Left lung (tissue), 10 donors: Measurements from ENCODE around the gene USP6NL. TPM values are rescaled to one million over a fixed set of nuclear protein-coding genes. Genes with fewer than 3 reads are reported as not detected.

Experiments
- ATAC-seq: fragments of 200-7000 bp; cut with Tn5 transposase; one replicate; pipeline ENCODE4 v1.9.1; 2020; ENCODE audit warnings: moderate library complexity
- DNase-seq, 4 donors: peaks; one replicate each; pipeline ENCODE4 v3.0.0-alpha.2; 2013 to 2020
- H3K27ac ChIP-seq, 2 donors: fragments of 200-600 bp; sonication (generic) in 1 of 2; one replicate each; pipeline versions ENCODE4 v1.5.0 to v1.8.0; 2020 to 2021
- H3K27me3 ChIP-seq, 2 donors: fragments of 200-600 bp; sonication (generic) in 1 of 2; one replicate each; pipeline versions ENCODE4 v1.5.0 to v1.8.0; 2020 to 2021
- H3K36me3 ChIP-seq, 2 donors: fragments of 200-600 bp; sonication (generic) in 1 of 2; one replicate each; pipeline versions ENCODE4 v1.5.0 to v1.8.0; 2020 to 2021
- H3K4me1 ChIP-seq, 2 donors: fragments of 200-600 bp; one replicate each; pipeline ENCODE4 v1.8.0; 2021
- H3K4me3 ChIP-seq, 2 donors: fragments of 200-600 bp; sonication (generic) in 1 of 2; one replicate each; pipeline versions ENCODE4 v1.5.0 to v1.8.0; 2020 to 2021; ENCODE audit warnings: mild to moderate bottlenecking in 1 of 2
- H3K9me3 ChIP-seq, 2 donors: fragments of 200-600 bp; sonication (generic) in 1 of 2; one replicate each; pipeline versions ENCODE4 v1.5.0 to v1.8.0; 2020 to 2021
- intact Hi-C, 2 donors: fragments of 100-400 bp; cut with DNase I; formaldehyde crosslinking; loops; one replicate each; pipeline versions ENCODE4 v1.11.2 to v1.14.2; 2022
- polyA plus RNA-seq, 6 donors: library from polyadenylated mRNA; unstranded; fragments of 120-200 nt; gene quantifications; one replicate each; pipeline ENCODE4 v1.2.1, GENCODE V29; 2013; ENCODE audit not compliant: insufficient read length in 6 of 6
- total RNA-seq, 2 donors: library from RNA; stranded (reverse); fragmentation: NEBNext Ultra II Directional; extraction: Animal tissue kit (Norgen Biotek cat#: 25700); gene quantifications; one replicate each; pipeline ENCODE4 v1.2.1, GENCODE V29; 2021
- TF ChIP-seq, protein P1 (sequence below), 2 donors: fragments of 200-600 bp; sonication (generic) in 1 of 2; IDR thresholded peaks; one replicate each; pipeline versions ENCODE4 v1.5.0 to v1.8.0; 2021; ENCODE audit warnings: antibody characterized with exemption in 2 of 2
- donor health status: DM: no; HTN: yes; CAD: no.
- donor health status: DM: no; HTN: no; CAD: no.

Gene USP6NL
- total and polyA plus RNA-seq, 8 donors: 16.0 to 25.6 (median 24.0) TPM

- peaks cover 6 to 21% of the 10 kb centered on the region in 2 donors for H3K4me1 ChIP-seq
- no peak overlapping the region for H3K27ac ChIP-seq
- H3K27me3 ChIP-seq: no peaks in the 10 kb centered on the region
- no peaks in the 10 kb centered on the region for H3K9me3 ChIP-seq
- no peaks in the 10 kb centered on the region for H3K36me3 ChIP-seq
- intact Hi-C loops: no loop called here
- no peak for ATAC-seq
- TF ChIP-seq, protein P1, sequence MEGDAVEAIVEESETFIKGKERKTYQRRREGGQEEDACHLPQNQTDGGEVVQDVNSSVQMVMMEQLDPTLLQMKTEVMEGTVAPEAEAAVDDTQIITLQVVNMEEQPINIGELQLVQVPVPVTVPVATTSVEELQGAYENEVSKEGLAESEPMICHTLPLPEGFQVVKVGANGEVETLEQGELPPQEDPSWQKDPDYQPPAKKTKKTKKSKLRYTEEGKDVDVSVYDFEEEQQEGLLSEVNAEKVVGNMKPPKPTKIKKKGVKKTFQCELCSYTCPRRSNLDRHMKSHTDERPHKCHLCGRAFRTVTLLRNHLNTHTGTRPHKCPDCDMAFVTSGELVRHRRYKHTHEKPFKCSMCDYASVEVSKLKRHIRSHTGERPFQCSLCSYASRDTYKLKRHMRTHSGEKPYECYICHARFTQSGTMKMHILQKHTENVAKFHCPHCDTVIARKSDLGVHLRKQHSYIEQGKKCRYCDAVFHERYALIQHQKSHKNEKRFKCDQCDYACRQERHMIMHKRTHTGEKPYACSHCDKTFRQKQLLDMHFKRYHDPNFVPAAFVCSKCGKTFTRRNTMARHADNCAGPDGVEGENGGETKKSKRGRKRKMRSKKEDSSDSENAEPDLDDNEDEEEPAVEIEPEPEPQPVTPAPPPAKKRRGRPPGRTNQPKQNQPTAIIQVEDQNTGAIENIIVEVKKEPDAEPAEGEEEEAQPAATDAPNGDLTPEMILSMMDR (IDR thresholded peaks at IDR 0.05): no peak
- no peak for DNase-seq
- no peak overlapping the region for H3K4me3 ChIP-seq
Measured at GRCh38 chr10:11598712-11599397, 12.6 kb downstream of the USP6NL start.

GRCh38 chr10:11597470-11597869 is 14.0 kb downstream of the USP6NL start:
- no peak for DNase-seq
- TF ChIP-seq, protein P1 (IDR thresholded peaks at IDR 0.05): no peak
- Histone ChIP-seq H3K4me3 (no peak overlapping the region), H3K27me3 (no peaks in the 10 kb centered on the region), H3K36me3 (no peaks in the 10 kb centered on the region), H3K27ac (no peak overlapping the region), H3K9me3 (no peaks in the 10 kb centered on the region), H3K4me1 (peaks cover 6 to 12% of the 10 kb centered on the region in 2 donors)
- intact Hi-C loops: no loop called here
- ATAC-seq: no peak

- DNase-seq (no peak), ATAC-seq (peak; percentile 60)
Measured at GRCh38 chr10:11595395-11595692, 16.1 kb downstream of the USP6NL start.

GRCh38 chr10:11594589-11595394 is 16.7 kb downstream of the USP6NL start:
- TF ChIP-seq, protein P1 (IDR thresholded peaks at IDR 0.05): no peak
- ATAC-seq: peak; percentile 47
- intact Hi-C loops: no loop called here
- H3K4me1 ChIP-seq: peaks cover 6 to 13% of the 10 kb centered on the region in 2 donors
- no peaks in the 10 kb centered on the region for H3K27me3 ChIP-seq
- H3K36me3 ChIP-seq: no peaks in the 10 kb centered on the region
- no peak overlapping the region for H3K4me3 ChIP-seq
- no peak for DNase-seq
- H3K27ac ChIP-seq: no peak overlapping the region
- no peaks in the 10 kb centered on the region for H3K9me3 ChIP-seq

More at GRCh38 chr10:11595395-11595692, 16.1 kb downstream of the USP6NL start:
- Histone ChIP-seq H3K4me1 (peaks cover 6 to 12% of the 10 kb centered on the region in 2 donors), H3K27me3 (no peaks in the 10 kb centered on the region), H3K36me3 (no peaks in the 10 kb centered on the region), H3K4me3 (no peak overlapping the region), H3K27ac (no peak overlapping the region), H3K9me3 (no peaks in the 10 kb centered on the region)
- intact Hi-C loops: no loop called here
- TF ChIP-seq, protein P1 (IDR thresholded peaks at IDR 0.05): no peak

DNA sequence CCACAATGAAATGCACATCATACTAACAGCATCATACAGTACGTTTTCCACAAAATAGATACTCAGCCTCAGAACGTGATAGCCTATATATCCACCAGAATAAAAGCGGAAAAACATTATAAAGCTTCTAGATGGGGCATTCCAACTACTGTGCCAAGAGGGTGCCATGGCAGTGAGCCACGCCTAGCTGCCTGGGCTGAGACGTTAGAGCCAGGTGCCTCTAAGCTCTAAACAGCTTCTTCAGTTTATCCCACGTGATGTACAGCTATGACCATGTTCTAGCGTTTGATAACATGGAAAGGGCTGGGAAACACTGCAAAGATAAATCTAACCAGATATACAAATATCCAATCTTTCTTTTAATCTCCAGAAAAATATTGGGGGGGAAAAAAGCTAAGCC is 17.8 kb downstream of the USP6NL start:
- Histone ChIP-seq H3K27ac (no peak overlapping the region), H3K4me1 (peaks cover 6 to 14% of the 10 kb centered on the region in 2 donors), H3K27me3 (no peaks in the 10 kb centered on the region), H3K36me3 (no peaks in the 10 kb centered on the region), H3K4me3 (no peak overlapping the region), H3K9me3 (no peaks in the 10 kb centered on the region)
- TF ChIP-seq, protein P1 (IDR thresholded peaks at IDR 0.05): no peak
- intact Hi-C loops: no loop called here
- DNase-seq (no peak), ATAC-seq (peak; percentile 65)
